Endothelial cell (in vitro differentiated cells): ENCODE results near the gene MAD1L1. TPM values are rescaled to one million over a fixed set of nuclear protein-coding genes. Genes with fewer than 3 reads are reported as not detected.

ENCODE experiments used
- DNase-seq: peaks from one replicate; pipeline ENCODE4 v3.0.0; 2021; ENCODE audit warnings: low spot score
- H3K27ac Mint-ChIP-seq: one replicate; pipeline ENCODE4 v1.8.0; 2021; ENCODE audit warnings: mixed read lengths, inconsistent platforms; ENCODE audit not compliant: unreplicated experiment
- H3K27me3 Mint-ChIP-seq: one replicate; pipeline ENCODE4 v1.8.0; 2021; ENCODE audit warnings: mild to moderate bottlenecking, moderate library complexity, mixed read lengths, inconsistent platforms; ENCODE audit not compliant: unreplicated experiment
- H3K36me3 Mint-ChIP-seq: one replicate; pipeline ENCODE4 v1.8.0; 2021; ENCODE audit warnings: mild to moderate bottlenecking, low read depth, mixed read lengths, inconsistent platforms; ENCODE audit not compliant: unreplicated experiment
- H3K4me1 Mint-ChIP-seq: one replicate; pipeline ENCODE4 v1.8.0; 2021; ENCODE audit warnings: mild to moderate bottlenecking, mixed read lengths, inconsistent platforms; ENCODE audit not compliant: unreplicated experiment
- H3K4me3 Mint-ChIP-seq: one replicate; pipeline ENCODE4 v1.8.0; 2021; ENCODE audit warnings: mild to moderate bottlenecking, mixed read lengths, inconsistent platforms; ENCODE audit not compliant: unreplicated experiment
- H3K9me3 Mint-ChIP-seq: one replicate; pipeline ENCODE4 v1.8.0; 2021; ENCODE audit warnings: mixed read lengths, inconsistent platforms; ENCODE audit not compliant: unreplicated experiment
- CTCF ChIP-seq: fragments of 200-600 bp; sonication (generic); IDR thresholded peaks from one replicate; pipeline ENCODE4 v1.5.0; 2021; ENCODE audit warnings: antibody characterized with exemption; ENCODE audit not compliant: unreplicated experiment
- total RNA-seq: library from RNA; stranded (reverse); fragmentation: NEBNext Ultra II Directional; extraction: Animal tissue kit (Norgen Biotek cat#: 25700); gene quantifications from one replicate; pipeline ENCODE4 v1.2.1, GENCODE V29; 2021; ENCODE audit not compliant: unreplicated experiment

MAD1L1 gene
- total RNA-seq, 1 donor from 2014 or later, result 43.3 TPM

DNA sequence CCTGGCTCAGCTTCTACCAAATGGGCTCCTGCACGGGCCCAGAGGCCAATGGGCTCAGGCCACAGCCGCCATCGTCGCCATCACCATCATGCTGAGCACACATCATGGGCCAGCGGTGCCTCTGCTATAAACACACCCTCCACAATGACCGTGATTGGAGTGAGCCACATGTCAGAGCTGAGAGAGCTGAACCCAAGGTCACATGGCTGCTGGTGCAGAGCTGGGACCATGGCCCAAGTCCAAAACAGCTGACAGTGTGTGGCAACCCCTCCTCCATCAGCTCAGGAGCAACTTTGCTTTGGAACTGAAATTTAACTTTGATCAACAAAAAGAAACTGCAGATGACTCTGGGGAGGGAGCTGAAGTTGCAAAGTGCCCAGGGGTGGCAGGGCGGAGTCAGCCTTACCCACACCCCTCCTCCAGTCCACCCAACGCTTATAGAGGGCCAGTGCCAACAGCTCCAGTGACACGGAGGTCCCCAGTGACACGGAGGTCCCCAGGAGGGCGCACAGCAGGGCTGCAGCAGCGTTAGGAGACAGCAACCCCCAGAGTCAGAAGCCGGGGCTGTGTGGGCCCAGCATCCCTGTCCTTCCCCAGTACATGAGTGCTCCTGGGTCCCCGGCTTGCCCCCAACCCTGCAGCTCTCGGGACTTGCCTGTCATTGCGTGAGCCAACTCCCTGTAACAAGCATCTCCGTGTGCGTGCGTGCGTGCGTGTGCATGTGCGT, 313.0 kb downstream of the MAD1L1 start:
- Mint-ChIP-seq H3K4me1 (peaks cover 7% of the 10 kb centered on the region), H3K27me3 (peaks cover 5% of the 10 kb centered on the region), H3K9me3 (no peaks in the 10 kb centered on the region), H3K4me3 (no peak overlapping the region), H3K27ac (no peak overlapping the region), H3K36me3 (peaks cover 6% of the 10 kb centered on the region)
- DNase-seq, result no peak
- TF ChIP-seq CTCF, result no peak

DNA sequence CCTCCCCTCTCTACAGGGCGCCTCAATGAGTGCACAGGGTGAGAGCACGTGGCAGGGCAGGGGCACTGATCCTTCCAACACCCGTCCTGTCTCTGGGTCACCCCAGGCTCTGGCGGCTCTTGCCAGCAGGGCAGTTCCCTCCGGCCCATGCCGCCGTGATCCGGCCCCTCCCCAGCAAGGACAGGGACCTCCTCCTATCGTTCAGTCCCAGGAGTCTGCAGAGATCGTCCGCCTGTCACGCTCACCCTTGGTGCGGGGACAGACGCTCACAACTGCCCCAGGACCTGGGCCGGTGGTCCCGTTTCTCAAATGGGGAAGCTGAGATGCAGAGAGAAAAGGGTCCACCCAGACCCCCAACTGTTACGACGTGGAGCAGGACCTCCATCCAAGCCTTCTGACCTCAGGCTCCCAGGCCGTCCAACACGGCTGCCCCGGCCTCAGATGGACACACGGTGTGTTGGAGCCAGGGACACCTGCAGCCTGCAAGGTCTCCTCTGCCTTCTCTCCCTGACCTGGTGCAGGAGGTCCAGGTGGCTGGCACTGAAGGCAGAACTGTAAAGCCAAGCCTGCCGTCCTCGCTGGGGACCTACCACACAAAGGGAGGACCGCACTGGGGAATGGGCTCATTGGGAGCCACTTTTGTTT, 313.7 kb downstream of the MAD1L1 start:
- Mint-ChIP-seq H3K27me3 (peaks cover 7% of the 10 kb centered on the region), H3K9me3 (no peaks in the 10 kb centered on the region), H3K4me3 (no peak overlapping the region), H3K27ac (no peak overlapping the region), H3K36me3 (peaks cover 6% of the 10 kb centered on the region), H3K4me1 (peaks cover 2% of the 10 kb centered on the region)
- DNase-seq, result no peak
- TF ChIP-seq CTCF, result no peak

GRCh38 chr7:1918063-1918645, 314.6 kb downstream of the MAD1L1 start:
- Mint-ChIP-seq H3K36me3 (peaks cover 6% of the 10 kb centered on the region), H3K4me1 (peaks cover 2% of the 10 kb centered on the region), H3K9me3 (no peaks in the 10 kb centered on the region), H3K27me3 (peaks cover 7% of the 10 kb centered on the region), H3K27ac (no peak overlapping the region), H3K4me3 (no peak overlapping the region)
- TF ChIP-seq CTCF, result no peak
- no peak for DNase-seq

- Mint-ChIP-seq H3K27ac (no peak overlapping the region), H3K36me3 (peaks cover 6% of the 10 kb centered on the region), H3K27me3 (peaks cover 9% of the 10 kb centered on the region), H3K4me3 (no peak overlapping the region), H3K4me1 (peaks cover 5% of the 10 kb centered on the region), H3K9me3 (no peaks in the 10 kb centered on the region)
- DNase-seq, result no peak
- TF ChIP-seq CTCF, result no peak
Observed at GRCh38 chr7:1917221-1918062, 315.3 kb downstream of the MAD1L1 start.
